Rectal smooth muscle tissue (tissue), 1 donor: ENCODE results near the gene MRGPRE.

Experiments used
- H3K27ac ChIP-seq: one replicate; pipeline ENCODE4 v1.7.0; 2013; ENCODE audit warnings: low read depth, low read length, inconsistent platforms
- H3K27me3 ChIP-seq: one replicate; pipeline ENCODE4 v1.7.0; 2013; ENCODE audit warnings: low read length; ENCODE audit not compliant: control insufficient read depth, insufficient read depth
- H3K36me3 ChIP-seq: one replicate; pipeline ENCODE4 v1.7.0; 2013; ENCODE audit warnings: low read length; ENCODE audit not compliant: control insufficient read depth, insufficient read depth
- H3K4me1 ChIP-seq: one replicate; pipeline ENCODE4 v1.7.0; 2013; ENCODE audit warnings: low read length; ENCODE audit not compliant: control insufficient read depth, insufficient read depth
- H3K4me3 ChIP-seq: one replicate; pipeline ENCODE4 v1.7.0; 2013; ENCODE audit warnings: low read length
- H3K9ac ChIP-seq: one replicate; pipeline ENCODE4 v1.7.0; 2013; ENCODE audit warnings: low read length

The MRGPRE gene

DNA sequence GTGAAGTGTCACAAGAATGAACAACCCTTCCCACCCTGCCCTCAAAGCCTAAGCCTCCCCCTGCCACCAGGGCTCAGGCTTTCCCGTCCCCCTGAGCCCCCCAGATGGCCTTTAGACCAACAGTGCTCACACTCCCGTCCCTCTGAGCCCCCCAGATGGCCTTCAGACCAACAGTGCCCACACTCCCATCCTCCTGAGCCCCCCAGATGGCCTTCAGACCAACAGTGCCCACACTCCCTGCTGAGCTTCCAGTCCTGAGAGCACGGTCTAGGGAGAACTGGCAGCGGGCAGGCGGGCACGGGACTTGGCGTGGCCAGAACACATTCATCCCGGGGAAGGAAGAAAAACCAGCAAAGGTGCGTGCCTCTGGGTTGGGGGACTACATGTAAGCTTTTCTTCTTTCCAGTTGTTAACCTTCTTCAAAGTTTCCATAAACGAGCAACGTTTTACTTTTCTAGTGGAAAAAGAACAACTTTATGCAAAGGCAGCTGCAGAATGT is 16.1 kb downstream of the MRGPRE start:
- H3K36me3 ChIP-seq: no peaks in the 10 kb centered on the region
- H3K4me3 ChIP-seq: no peak overlapping the region
- H3K4me1 ChIP-seq: no peaks in the 10 kb centered on the region
- H3K27ac ChIP-seq: no peak overlapping the region
- no peak overlapping the region for H3K9ac ChIP-seq
- H3K27me3 ChIP-seq: peaks cover 18% of the 10 kb centered on the region

- no peaks in the 10 kb centered on the region for H3K4me1 ChIP-seq
- H3K27me3 ChIP-seq: peaks cover 15% of the 10 kb centered on the region
- no peaks in the 10 kb centered on the region for H3K36me3 ChIP-seq
- no peak overlapping the region for H3K4me3 ChIP-seq
- H3K27ac ChIP-seq: no peak overlapping the region
- no peak overlapping the region for H3K9ac ChIP-seq
Measured at GRCh38 chr11:3215346-3216026, 16.7 kb downstream of the MRGPRE start.

GRCh38 chr11:3214420-3214699 is 17.9 kb downstream of the MRGPRE start:
- Histone ChIP-seq H3K36me3 (no peaks in the 10 kb centered on the region), H3K9ac (no peak overlapping the region), H3K4me3 (no peak overlapping the region), H3K27me3 (peaks cover 15% of the 10 kb centered on the region), H3K4me1 (no peaks in the 10 kb centered on the region), H3K27ac (no peak overlapping the region)

- no peak overlapping the region for H3K4me3 ChIP-seq
- no peak overlapping the region for H3K9ac ChIP-seq
- H3K4me1 ChIP-seq: no peaks in the 10 kb centered on the region
- peaks cover 12% of the 10 kb centered on the region for H3K27me3 ChIP-seq
- H3K36me3 ChIP-seq: no peaks in the 10 kb centered on the region
- no peak overlapping the region for H3K27ac ChIP-seq
Measured at GRCh38 chr11:3213659-3214419, 18.4 kb downstream of the MRGPRE start.

DNA sequence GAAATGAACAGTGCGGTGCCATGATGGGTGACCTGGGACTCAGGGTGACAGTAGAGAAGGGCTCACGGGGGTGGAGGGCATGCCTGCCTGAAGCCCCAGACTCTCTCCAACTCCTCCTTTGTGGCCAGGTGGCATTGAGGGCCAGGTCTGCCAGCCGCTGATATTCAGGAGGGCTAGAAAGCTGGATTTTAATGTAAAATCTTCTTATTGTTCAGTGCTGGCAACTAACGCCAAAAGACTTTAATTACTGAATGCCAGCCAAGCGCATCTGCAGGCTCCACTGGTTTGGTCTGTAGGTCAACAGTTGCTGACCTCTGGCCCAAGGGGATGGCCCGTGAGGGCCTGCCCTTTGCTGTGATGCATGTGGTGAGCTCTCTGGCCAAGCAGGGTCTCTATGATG is 23.9 kb downstream of the MRGPRE start:
- H3K27ac ChIP-seq: no peak overlapping the region
- peaks cover under 1% of the 10 kb centered on the region for H3K27me3 ChIP-seq
- H3K9ac ChIP-seq: no peak overlapping the region
- no peaks in the 10 kb centered on the region for H3K36me3 ChIP-seq
- H3K4me1 ChIP-seq: no peaks in the 10 kb centered on the region
- H3K4me3 ChIP-seq: no peak overlapping the region

DNA sequence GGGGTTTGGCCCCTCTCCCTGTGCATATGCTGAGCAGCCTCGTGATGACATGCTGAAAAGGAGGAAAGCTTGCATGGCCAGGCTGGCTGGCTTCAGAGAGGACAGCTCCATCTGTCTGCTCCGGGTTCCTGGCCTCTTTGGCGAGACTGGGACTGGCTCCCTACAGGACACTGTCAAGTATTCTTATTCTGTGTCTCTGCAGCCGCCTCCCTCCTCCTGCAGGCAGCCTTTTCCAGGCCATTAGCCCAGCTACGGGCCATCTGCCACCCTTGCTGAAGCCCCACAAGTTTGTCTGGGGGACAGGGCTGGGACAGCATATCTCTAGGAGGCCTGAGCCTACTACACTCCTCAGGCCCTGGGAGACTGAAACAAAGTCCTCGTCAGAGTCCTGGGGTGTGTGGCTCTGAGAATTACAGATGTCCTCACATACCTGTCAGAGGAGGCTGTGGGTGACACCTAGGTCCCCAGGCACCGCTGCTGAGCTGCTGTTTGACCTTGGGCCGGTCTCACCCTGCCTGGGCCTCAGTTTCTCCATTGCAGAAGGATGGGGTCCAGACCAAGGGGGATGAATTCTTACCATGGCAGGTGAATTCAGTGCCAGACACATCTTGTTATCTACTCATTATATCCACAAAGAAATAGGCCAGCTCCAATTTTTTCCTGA is 24.6 kb downstream of the MRGPRE start:
- Histone ChIP-seq H3K27me3 (peaks cover 6% of the 10 kb centered on the region), H3K4me3 (no peak overlapping the region), H3K27ac (no peak overlapping the region), H3K9ac (no peak overlapping the region), H3K4me1 (no peaks in the 10 kb centered on the region), H3K36me3 (no peaks in the 10 kb centered on the region)

DNA sequence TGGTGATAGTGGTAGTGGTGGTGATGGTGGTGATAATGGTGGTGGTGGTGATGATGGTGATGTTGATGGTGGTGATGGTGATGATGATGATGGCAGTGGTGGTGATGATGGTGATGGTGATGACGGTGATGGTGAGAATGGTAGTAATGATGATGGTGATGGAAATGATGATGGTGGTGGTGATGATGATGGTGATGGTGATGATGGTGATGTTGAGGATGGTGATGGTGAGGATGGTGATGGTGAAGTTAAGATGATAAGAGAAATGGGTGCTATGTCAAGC is 25.4 kb downstream of the MRGPRE start:
- Histone ChIP-seq H3K27ac (no peak overlapping the region), H3K4me3 (no peak overlapping the region), H3K27me3 (peaks cover 7% of the 10 kb centered on the region), H3K4me1 (no peaks in the 10 kb centered on the region), H3K9ac (no peak overlapping the region), H3K36me3 (no peaks in the 10 kb centered on the region)

GRCh38 chr11:3206156-3206921 is 25.9 kb downstream of the MRGPRE start:
- H3K27ac ChIP-seq: no peak overlapping the region
- no peak overlapping the region for H3K9ac ChIP-seq
- H3K36me3 ChIP-seq: no peaks in the 10 kb centered on the region
- H3K4me3 ChIP-seq: no peak overlapping the region
- no peaks in the 10 kb centered on the region for H3K4me1 ChIP-seq
- H3K27me3 ChIP-seq: peaks cover 7% of the 10 kb centered on the region

- peaks cover 10% of the 10 kb centered on the region for H3K27me3 ChIP-seq
Measured at GRCh38 chr11:3205261-3206155, 26.7 kb downstream of the MRGPRE start.

GRCh38 chr11:3204141-3205015 is 27.8 kb downstream of the MRGPRE start:
- Histone ChIP-seq H3K4me1 (no peaks in the 10 kb centered on the region), H3K9ac (no peak overlapping the region), H3K4me3 (no peak overlapping the region), H3K27me3 (peaks cover 15% of the 10 kb centered on the region), H3K36me3 (no peaks in the 10 kb centered on the region), H3K27ac (no peak overlapping the region)

More at GRCh38 chr11:3205261-3206155, 26.7 kb downstream of the MRGPRE start:
- Histone ChIP-seq H3K27ac (no peak overlapping the region), H3K9ac (no peak overlapping the region), H3K36me3 (no peaks in the 10 kb centered on the region), H3K4me1 (no peaks in the 10 kb centered on the region), H3K4me3 (no peak overlapping the region)
